ENCODE data around the gene HOTAIR. TPM values are rescaled to one million over a fixed set of nuclear protein-coding genes. Genes with fewer than 3 reads are reported as not detected.

Gene HOTAIR
- total RNA-seq, 1 experiment from 2014 or later: not detected

DNA sequence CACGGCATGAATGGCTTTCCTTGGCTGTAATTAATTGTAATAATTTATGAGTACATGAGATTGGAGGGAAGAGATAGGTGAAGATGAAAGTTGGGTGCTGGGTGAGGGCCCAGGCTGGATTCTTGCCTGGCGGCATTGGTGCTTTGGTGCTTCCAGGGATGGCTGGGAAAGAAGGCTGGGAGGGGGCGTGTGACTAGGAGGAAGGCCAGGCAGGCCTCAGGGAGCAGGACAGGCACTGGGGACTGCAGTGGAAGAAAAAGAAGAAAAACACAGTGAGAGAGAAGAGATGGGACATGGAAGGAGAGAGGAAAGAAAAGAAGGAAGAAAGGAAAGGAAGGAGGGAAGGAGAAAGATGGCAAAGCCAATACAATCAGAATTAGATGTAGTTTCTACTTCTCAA is 28.9 kb upstream of the HOTAIR start:
- no peak overlapping the region for H2BK15ac ChIP-seq (ENCODE audit: low read depth, low read length)
- TF ChIP-seq, protein P1, sequence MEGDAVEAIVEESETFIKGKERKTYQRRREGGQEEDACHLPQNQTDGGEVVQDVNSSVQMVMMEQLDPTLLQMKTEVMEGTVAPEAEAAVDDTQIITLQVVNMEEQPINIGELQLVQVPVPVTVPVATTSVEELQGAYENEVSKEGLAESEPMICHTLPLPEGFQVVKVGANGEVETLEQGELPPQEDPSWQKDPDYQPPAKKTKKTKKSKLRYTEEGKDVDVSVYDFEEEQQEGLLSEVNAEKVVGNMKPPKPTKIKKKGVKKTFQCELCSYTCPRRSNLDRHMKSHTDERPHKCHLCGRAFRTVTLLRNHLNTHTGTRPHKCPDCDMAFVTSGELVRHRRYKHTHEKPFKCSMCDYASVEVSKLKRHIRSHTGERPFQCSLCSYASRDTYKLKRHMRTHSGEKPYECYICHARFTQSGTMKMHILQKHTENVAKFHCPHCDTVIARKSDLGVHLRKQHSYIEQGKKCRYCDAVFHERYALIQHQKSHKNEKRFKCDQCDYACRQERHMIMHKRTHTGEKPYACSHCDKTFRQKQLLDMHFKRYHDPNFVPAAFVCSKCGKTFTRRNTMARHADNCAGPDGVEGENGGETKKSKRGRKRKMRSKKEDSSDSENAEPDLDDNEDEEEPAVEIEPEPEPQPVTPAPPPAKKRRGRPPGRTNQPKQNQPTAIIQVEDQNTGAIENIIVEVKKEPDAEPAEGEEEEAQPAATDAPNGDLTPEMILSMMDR (conservative IDR thresholded peaks at IDR 0.05): no peak
- H2BK120ac ChIP-seq (ENCODE audit: low read depth, low read length, poor library complexity, severe bottlenecking): no peak overlapping the region
- no peak overlapping the region for H2AK5ac ChIP-seq (ENCODE audit: insufficient read length, low read length)
- H3K27me3 ChIP-seq (ENCODE audit: insufficient read depth, low read length): peaks cover 97% of the 10 kb centered on the region
- no peak overlapping the region for H3T11ph ChIP-seq (ENCODE audit: low read length)
- no peak overlapping the region for H2AFZ ChIP-seq (ENCODE audit: low read length)
- H3K4ac ChIP-seq (ENCODE audit: low read depth, low read length): no peak overlapping the region
- H3K4me3 Mint-ChIP-seq: no peak overlapping the region; a peak in 1 of 5 replicates
- WGBS (ENCODE audit: extremely low coverage, insufficient read length, low lambda C conversion rate): no CpG with 5 or more reads among the region's 3 CpGs
- no peak overlapping the region for H3K56ac ChIP-seq (ENCODE audit: insufficient read length, low read depth, low read length)
- H4K20me1 ChIP-seq (ENCODE audit: control insufficient read depth, insufficient read depth, insufficient read length): no peaks in the 10 kb centered on the region
- no peak overlapping the region for H3K23ac ChIP-seq (ENCODE audit: insufficient read length, low read depth, low read length)
- peaks cover 100% of the 10 kb centered on the region for H3K27me3 Mint-ChIP-seq (ENCODE audit: low read depth)
- H3K36me3 Mint-ChIP-seq (ENCODE audit: insufficient read depth in 1 of 3, low read depth in 3 of 3): no peaks in the 10 kb centered on the region
- no peaks in the 10 kb centered on the region for H3K23me2 ChIP-seq (ENCODE audit: insufficient read length, low read depth, low read length, poor library complexity, severe bottlenecking)
- H4K8ac ChIP-seq (replicated peaks; ENCODE audit: insufficient read length, low read depth, low read length): no peak overlapping the region
- no peak overlapping the region for H2BK5ac ChIP-seq (ENCODE audit: insufficient read length, low read length)
- no peak overlapping the region for H3K4me2 ChIP-seq (ENCODE audit: insufficient read depth, insufficient read length, low read length)
- no peak overlapping the region for H3K18ac ChIP-seq (ENCODE audit: insufficient read length, low read depth, low read length)
- H2BK20ac ChIP-seq (ENCODE audit: low read depth, low read length, poor library complexity, severe bottlenecking): no peak overlapping the region
- DNase-seq: no peak
- no peak overlapping the region for H3K9ac ChIP-seq (ENCODE audit: extremely low read depth, insufficient read length, low read length)
- no peak overlapping the region for H4K5ac ChIP-seq (ENCODE audit: insufficient read length, low read depth, low read length)
- no peak overlapping the region for H3K14ac ChIP-seq (ENCODE audit: insufficient read depth, low read length)
- no peak overlapping the region for H2BK12ac ChIP-seq (ENCODE audit: insufficient read length, low read depth, low read length)
- H3K9me3 ChIP-seq (ENCODE audit: control insufficient read depth, low read depth, low read length): no peaks in the 10 kb centered on the region
- H3K4me1 ChIP-seq (ENCODE audit: insufficient read depth, low read length): no peaks in the 10 kb centered on the region
- H4K91ac ChIP-seq (ENCODE audit: insufficient read length, low read depth, low read length): no peak overlapping the region
- no peaks in the 10 kb centered on the region for H3K79me2 ChIP-seq (ENCODE audit: insufficient read depth, low read length)
- no peak overlapping the region for H3K27ac ChIP-seq (ENCODE audit: insufficient read length, low read depth, low read length)
- peaks cover 4 to 9% of the 10 kb centered on the region in 2 experiments; a peak in 3 of 5 replicates for H3K9me3 Mint-ChIP-seq
- H3K27ac Mint-ChIP-seq: no peak overlapping the region
- peaks cover 4 to 10% of the 10 kb centered on the region in 2 experiments; a peak in 3 of 4 replicates for H3K4me1 Mint-ChIP-seq
- H3K79me1 ChIP-seq (ENCODE audit: insufficient read depth, low read depth, low read length, poor library complexity, severe bottlenecking): no peaks in the 10 kb centered on the region
